Nucleus accumbens (tissue), 56 donors: ENCODE results near the gene CCL15.
"Not testable (repeated sequence)": the region's sequence is repeated elsewhere in the genome, so short reads cannot be mapped to it uniquely, and the experiment has no call there.

ENCODE experiments used
- DNase-seq, 56 donors: peaks; one replicate each; lab custom pipeline; 2025; lab: John Stamatoyannopoulos, UW

The CCL15 gene

DNA sequence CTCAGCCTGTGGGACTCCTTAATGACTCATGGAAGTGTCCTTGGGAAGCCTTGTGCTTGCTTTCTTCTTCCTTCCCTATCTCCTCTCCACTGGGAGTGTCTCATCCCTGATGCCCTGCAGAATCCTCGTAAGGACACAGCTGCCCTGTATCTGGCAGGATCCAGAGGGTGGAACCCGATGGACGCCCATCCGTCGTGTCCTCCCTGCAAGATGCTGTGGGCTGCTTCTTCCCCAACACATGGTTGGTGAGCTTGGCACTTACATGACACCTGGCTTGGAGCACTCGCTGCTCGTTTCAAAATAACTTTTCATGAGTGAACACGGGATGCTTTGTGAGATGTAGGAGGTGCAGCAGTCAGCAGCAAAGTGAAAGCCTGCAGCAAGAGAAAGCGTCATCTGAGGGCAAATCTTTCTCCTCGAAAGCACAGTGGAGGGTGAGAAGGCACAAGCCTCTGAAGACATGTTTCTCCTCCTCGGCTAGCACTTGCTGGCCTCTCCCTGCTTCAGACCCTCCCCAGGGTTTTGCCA, 3.3 kb downstream of the CCL15 start:
- DNase-seq: peak in 1 of 56 donors; percentile 11

DNA sequence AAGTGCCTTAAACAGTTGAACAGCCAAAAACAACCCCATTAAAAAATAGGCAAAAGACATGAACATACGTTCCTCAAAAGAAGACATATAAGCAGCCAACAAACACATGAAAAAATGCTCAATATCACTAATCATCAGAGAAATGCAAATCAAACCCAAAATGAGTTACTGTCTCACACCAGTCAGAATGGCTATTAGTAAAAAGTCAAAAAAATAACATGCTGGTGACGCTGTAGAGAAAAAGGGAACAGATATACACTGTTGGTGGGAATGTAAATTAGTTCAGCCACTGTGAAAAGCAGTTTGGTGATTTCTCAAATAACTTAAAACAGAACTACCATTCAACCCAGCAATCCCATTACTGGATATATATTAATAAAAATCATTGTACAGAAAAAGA, 6.0 kb downstream of the CCL15 start:
- DNase-seq: not testable (repeated sequence)

DNA sequence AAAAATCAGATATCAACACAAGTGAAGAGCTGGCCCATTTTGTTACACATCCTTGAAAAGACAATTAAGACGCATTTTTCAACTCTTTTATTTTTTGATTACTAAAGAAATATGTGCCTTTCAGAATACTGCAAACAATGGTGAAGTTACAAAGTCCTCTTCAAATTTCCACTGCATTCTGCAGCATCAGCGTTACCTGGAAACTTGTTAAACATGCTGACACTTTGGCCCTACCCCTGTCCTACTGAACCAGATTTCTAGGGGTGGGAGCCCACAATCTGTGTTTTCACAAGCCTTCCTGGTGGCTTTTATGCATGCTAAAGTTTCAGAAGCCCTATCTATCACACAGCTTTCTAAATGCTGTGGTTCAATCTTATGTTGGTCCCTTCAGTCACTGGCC, 10.3 kb downstream of the CCL15 start:
- no peak for DNase-seq

DNA sequence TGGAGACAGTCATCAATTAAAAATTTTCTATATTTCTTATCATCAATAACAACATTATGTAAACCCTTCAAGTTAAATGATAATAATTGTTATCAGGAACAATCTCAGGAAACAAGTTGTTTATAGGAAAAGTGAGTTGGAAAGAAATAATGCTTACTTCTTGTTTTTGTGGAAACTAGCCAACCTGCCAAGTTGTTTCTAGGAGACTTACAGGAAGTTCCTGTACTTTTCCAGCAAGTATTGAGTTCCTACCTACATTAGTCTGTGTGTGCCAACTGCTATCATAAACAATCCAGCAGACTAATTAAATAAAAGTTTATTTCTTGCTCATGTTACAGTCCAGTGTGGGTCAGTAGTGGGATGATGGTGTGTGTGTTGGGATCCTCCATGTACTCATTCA, 13.2 kb downstream of the CCL15 start:
- DNase-seq: no peak

DNA sequence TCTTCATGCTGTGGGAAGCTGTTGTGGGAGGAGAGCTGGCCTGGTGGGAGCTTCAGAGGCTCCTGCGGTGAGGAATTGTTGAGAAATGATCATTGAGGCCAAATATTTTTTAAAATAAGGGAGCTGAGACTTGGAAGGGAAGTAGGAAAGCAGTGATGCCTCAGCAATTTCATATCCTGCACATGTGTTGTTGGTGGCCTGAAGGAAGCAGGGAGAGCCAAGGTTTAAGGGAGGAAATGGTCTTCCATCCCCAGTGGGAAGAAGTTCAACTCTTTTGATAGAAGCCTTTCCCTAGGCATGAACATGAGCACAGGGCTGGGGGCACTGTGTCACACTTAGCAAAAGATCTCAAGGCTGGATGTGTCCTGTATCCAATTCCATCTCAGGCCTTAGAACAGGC, 14.7 kb downstream of the CCL15 start, which contains the start of gene CCL14:
CCL14 (minus strand) TSS at position 87 of the 400 bp plus-strand sequence; CDS start at position 7, 80 bp downstream.
- DNase-seq: no peak

DNA sequence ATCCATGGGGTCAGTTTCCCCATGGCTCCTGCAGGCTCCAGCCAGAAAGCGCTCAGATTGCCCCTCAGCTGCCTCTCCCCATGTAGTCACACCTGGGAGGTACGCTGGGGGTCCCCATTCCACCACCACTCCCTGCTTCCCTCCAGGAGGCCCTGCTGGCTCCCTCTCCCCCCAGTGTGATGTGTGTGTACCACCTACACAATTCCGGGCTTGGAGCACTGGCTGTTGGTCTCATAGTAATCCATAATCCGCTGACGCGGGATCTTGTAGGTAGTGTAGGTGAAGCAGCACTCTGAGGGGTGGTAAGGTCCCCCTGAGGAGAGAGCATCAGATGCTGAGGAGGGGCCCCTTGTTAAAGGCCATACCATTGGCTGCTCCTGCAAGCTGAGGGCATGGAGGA, 17.2 kb downstream of the CCL15 start:
- no peak for DNase-seq

DNA sequence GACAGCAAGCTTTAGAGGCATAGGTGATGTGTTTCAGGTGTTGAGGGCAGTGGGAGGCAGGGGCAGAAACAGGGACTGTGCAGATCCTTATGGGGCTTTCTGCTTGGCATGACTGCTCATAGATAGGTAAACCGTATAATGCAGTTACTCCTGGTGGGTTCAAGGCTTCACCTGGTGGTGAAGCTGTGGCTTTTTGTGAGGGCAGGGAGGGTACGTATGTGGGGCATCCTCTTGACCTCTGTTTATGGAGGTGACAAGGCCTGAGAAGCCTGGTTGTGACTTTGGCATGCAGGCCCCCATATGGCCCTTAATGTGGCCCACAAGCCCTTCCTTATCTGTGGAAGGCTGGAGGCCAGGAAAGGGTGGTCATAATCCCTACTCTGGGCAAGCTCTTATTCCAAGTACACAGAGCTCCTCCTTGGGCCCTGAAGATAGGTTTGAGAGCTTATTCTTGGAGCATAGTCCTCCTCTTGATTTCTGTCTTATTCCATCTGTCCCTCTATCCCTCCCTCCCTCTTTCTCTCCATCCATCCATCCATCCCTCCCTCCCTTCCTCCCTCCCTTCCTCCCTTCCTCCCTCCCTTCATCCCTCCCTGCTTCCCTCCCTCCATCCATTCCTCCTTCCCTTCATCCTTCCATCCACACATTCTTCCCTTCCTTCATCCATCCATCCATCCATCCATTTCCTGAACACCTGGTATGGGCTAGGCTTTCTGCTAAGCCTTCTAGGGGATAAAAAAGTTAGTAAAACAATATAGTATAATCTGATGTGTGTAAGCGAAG, 18.8 kb downstream of the CCL15 start:
- DNase-seq: no peak

DNA sequence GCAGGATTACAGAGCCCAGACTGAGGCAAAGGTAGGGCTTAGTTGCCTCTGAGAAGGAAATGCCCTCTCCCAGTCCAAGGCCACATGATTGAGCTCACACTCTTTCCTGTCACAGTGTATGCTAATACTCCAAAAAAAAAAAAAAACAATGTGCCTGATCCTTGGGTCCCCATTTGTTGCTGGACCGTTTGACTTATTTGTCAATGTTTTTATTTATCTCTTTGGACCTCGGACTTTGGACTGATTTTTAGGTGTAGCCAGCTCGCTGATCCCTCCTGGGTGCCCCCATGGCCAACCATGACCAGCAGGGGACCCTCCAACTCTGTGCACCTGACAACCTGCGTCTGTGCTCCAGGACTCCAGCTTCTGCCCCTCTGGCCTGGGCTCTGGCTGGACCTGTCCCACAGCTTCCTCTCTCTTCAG, 19.4 kb downstream of the CCL15 start:
- no peak for DNase-seq

DNA sequence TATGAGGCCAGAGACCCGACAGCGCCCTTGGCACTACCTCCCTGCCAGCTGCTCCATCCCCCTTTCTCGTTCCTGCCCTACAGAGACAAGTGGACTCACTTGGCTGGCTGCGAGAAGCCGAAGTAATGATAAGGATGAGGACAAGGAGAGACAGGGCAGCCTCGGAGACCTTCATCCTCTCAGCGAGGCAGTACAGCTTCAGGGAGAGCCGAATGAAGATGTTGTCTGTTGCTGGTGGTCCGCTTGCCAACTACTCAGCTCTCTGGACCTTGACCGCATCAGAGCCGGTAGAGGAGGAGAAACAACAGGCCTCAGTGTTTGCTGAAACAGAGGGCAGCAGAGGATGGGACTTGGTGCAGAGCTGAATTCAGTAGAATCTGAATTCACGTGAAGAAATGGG, 20.1 kb downstream of the CCL15 start, which contains the start of gene CCL16:
CCL16 (minus strand) TSS at position 252 of the 400 bp plus-strand sequence; CDS start at position 175, 77 bp downstream.
- no peak for DNase-seq

DNA sequence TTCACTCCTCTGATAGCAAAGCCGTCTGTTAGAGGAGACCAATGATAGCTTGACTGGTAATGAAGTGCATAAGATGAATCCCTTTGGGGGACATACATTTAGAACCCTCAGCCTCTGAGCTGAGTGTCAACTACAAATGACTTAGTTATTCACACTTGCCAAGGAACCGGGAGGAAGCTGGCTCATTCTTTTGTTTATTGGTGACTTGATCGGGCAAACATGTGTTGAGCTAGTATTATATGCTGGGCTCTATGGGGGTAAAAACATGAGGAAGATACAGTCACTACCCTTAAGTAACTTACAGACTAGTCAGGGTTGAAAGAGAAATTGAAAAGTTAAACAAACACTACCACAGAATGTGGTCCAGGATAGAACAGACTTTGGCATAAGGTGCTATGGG, 23.0 kb downstream of the CCL15 start:
- no peak for DNase-seq

DNA sequence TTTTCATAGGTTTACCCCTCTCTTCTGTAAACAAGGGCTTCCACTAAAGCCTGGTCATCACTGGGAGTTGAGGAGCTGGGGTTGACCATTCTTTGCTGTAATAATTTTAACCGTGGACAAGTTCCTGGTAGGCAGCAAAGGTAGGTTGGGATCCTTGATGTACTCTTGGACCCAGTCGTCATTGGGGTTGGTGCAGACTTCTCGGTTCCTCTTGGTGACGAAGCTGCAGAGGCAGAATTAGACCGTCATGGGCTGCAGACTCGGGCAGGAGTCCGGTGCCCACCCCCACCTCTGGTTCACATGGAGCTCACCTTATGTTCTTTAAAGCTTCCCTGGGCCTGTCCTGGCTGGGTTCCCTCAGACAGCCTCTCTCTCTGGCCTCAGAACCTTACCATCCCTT, 23.8 kb downstream of the CCL15 start:
- DNase-seq: no peak

DNA sequence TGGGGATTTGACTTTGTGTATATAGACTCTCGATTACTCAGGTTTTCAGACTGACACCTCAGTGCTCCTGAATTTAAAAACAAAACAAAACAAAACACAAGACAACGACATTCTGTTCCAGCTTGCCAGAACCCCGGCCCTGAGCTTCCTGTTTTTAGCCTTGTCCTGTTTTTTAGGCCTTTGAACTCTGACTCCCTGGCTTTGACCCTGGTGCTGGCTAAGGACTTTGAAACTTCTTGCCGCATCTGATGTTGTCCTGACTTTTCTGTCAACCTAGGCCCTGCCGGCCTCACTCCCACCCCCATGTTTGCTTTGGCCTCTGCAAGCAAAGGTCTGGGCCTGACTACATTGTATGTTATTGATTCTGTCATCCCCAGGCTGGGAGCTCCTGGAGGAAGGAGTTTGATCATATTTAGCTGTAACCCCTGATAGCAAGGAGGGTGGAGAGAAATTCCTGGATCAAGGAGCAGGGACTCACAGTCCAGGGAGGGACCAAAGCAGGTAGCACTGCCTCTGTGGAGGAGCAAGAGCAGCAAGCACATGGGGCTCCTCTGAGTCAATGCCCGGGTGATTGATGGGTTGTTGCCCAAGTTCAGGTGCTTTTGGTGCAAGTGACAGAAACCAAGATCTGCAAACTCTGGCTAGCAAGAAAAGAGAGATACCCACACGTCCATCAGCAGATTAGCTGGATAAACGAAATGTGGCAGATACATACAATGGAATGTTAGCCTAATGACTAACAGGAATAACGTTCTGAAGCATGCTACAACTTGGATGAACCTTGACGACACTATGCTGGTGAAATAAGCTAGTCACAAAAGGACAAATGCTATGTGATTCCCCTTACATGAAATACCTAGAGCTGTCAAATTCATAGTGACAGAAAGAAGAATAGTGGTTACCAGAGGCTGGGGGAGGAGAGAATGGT, 27.8 kb downstream of the CCL15 start:
- DNase-seq: no peak

DNA sequence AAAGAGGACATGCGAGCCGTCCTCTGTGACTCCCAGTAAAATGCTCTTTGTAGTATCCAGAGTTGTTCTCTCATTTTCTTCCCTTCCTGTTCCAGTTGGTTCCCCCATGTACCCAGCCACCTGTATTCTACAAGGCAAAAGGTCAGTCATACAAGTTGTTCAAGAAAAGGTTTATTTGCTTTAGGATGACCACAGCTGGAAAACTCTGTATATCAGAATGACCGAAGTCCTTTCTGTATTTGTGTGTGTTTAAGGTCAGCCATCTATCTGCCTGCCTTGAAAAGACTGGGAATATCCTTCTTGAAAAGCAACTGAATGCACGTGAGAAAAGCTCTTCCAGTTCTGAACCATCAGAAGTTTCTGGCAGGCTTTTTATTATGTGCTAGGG, 28.4 kb downstream of the CCL15 start:
- DNase-seq: no peak

DNA sequence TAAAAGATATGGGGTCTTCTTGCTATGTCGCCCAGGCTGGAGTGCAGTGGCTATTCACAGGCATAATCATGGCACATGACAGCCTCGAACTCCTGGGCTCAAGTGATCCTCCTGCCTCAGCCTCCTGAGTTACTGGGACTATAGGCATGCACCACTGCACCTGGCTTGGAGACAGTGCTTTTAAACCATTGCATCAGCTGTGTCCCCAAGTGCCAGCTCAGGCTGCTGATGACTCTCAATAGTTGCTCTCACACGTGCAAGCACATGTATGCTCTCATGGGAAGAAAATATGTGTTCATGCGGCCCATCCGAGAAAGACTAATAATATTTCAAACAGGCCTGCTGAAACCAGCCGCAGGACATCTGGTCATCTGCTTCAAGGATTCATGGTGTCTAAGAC, 28.8 kb downstream of the CCL15 start:
- no peak for DNase-seq

DNA sequence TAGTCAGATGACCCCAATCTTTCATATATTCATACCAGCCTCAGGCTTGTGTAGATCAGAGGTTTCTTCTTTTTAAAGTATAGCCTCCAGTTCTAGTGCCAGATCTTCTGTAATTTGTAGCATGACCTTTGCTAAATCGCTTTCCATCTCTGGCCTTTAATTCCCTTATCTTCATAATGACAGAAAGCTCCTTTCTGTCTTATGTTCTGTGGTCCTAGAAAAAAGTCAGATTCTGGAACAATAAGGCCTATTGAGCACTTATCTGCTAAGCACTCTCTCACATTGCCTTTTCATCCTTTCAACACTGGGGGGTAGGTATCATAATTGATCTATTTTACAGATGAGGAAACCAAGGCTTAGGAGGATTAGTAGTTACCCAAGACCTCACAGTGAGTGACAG, 29.3 kb downstream of the CCL15 start:
- DNase-seq: no peak

DNA sequence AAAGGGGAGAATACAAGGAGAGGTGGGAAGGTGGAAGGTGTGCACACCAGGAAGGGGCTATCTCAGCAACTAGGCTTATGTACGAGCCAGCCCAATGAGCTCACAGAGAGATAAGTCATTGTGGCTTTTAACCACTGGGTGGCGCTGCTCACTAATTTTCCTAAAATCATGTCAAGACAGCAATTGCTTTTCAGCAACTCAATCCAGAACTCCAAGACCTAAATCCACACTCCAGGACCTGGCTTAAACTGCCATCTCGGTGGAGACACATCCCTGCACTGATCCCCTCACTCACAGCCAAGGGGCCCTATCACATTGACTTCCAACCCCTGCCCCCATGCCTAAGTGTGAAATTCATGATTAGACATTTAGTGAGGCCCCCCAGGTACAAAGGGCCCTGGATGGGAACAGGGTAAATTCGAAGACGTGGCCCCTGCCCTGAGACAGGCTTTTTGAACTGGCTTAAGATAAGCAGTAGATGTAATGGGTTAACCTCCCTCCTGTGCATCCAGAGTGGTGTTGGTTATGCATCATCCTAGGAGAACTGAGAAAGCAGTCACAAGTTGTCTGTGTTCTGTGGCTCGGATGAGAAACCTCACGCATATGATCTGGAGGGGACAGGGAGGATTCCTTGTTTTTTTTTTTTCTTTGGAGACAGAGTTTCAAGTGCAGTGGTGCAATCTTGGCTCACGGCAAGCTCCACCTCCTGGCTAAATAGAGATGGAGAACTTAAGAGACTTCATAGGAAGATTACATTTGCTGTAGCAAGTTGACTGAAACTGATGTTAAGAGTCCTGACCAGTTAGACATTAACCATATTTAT, 31.6 kb downstream of the CCL15 start:
- DNase-seq: peak in 49 of 56 donors; percentile 7 to 89 (median 47)

DNA sequence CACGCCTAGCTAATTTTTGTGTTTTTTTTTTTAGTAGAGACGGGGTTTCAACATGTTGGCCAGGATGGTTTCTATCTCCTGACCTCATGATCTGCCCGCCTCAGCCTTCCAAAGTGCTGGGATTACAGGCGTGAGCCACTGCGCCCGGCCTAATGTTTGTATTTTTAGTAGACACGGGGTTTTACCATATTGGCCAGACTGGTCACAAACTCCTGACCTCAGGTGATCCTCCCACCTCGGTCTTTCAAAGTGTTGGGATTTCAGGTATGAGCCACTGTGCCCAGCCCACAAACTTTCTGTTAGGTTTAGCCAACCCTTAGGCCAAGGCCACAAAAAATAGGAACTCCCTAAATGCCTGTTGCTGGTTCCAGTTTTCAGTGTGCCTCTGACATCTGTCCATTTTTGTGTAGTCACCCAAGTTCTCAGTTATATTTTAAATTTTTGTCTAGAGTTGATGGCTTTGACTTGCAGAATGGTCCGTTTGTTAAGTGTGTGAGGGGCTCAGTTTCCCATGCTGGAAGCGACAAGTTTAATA, 32.8 kb downstream of the CCL15 start:
- DNase-seq: no peak

DNA sequence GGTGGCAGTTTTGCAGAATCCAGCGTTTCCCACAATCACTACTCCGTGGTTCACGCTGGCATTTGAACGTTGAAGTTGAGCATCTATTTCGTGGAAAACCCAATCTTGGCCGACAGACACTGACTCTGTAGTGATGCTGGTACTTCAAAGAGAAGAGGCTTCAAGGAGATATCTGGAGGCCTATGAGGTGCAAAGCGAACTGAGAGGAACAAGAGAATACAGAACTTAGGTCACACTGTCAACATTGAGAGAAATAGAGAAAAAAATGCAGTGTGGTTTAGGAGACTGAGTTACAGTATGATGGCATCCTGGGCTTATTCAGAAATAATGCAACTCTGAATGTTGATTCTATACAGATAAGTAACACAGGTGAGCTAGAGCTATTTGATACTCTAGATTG, 36.1 kb downstream of the CCL15 start:
- DNase-seq: no peak

DNA sequence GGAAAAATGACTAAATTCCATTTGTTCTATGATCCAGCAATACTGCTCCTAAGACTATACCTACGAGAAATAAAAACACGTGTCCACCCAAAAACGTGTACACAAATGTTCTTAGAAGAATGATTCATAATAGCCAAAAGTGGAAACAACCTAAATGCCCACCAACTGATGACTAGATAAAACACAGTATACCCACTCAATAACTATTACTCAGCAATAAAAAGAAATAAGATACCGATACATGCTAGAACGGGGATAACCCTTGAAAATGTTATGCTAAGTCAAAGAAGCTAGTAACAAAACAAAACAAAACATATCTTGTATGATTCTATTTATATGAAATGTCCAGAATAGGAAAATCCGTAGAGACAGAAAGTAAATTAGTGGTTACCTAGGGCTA, 37.7 kb downstream of the CCL15 start:
- no peak for DNase-seq

DNA sequence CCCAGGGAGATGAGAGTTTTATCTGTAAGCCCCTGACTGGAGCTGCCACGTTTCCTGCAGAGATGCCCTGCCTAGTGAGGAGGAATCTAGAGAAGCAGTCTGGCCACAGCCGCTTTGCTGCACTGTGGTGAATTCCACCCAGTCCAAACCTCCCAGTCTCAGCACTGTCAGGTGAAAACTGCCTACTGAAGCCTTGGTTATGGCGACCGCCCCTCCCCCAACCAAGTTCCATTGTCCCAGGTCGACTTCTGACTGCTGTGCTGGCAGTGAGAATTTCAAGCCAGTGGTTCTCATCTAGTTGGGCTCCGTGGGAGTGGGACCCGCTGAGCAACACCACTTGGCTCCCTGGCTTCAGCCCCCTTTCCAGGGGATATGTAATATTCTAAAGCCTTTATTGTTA, 47.6 kb downstream of the CCL15 start:
- no peak for DNase-seq
